ENCODE measurements around the gene RFX1.
A peak's percentile ranks its signal among the peaks of the same experiment; 100 is the strongest.
"Not testable (repeated sequence)": the region's sequence is repeated elsewhere in the genome, so short reads cannot be mapped to it uniquely, and the experiment has no call there.

Gene RFX1

GRCh38 chr19:14026652-14027192 lies 20.6 kb upstream of the RFX1 start:
- DNase-seq, result not testable (repeated sequence)

GRCh38 chr19:14023404-14024235 lies 17.5 kb upstream of the RFX1 start:
- no peak for DNase-seq

- DNase-seq, result no peak
These were observed 16.3 kb upstream of the RFX1 start for GRCh38 chr19:14022469-14022868.

- no peak for DNase-seq
These were observed 15.4 kb upstream of the RFX1 start for GRCh38 chr19:14021474-14021873.

GRCh38 chr19:14019739-14020138 lies 13.6 kb upstream of the RFX1 start:
- not testable (repeated sequence) for DNase-seq

GRCh38 chr19:14019100-14019499 lies 13.0 kb upstream of the RFX1 start:
- DNase-seq, result no peak

GRCh38 chr19:14015524-14016035 lies 9.5 kb upstream of the RFX1 start:
- no peak for DNase-seq

- DNase-seq, result no peak
These were observed 6.3 kb upstream of the RFX1 start for GRCh38 chr19:14012378-14012915.

GRCh38 chr19:14006766-14007562 lies 844 bp upstream of the RFX1 start:
- DNase-seq, result peak; percentile 93 to 94

GRCh38 chr19:14005349-14006084 lies 603 bp downstream of the RFX1 start:
- DNase-seq, result peak; percentile 57 to 80

GRCh38 chr19:14004619-14005348 lies 1.3 kb downstream of the RFX1 start:
- DNase-seq, result no peak

- no peak for DNase-seq
These were observed 2.7 kb downstream of the RFX1 start for GRCh38 chr19:14003251-14004055.

- no peak for DNase-seq
These were observed 3.4 kb downstream of the RFX1 start for GRCh38 chr19:14002571-14003250.

GRCh38 chr19:14000691-14001375 lies 5.3 kb downstream of the RFX1 start:
- DNase-seq, result no peak

GRCh38 chr19:13999085-13999484 lies 7.0 kb downstream of the RFX1 start:
- no peak for DNase-seq

- DNase-seq, result no peak
These were observed 7.7 kb downstream of the RFX1 start for GRCh38 chr19:13998426-13998825.

- DNase-seq, result no peak
These were observed 8.5 kb downstream of the RFX1 start for GRCh38 chr19:13997631-13997962.

GRCh38 chr19:13996928-13997630 lies 9.0 kb downstream of the RFX1 start:
- no peak for DNase-seq

Data from NCI-H2081 (cell line).